NCI-H82 treated with DMSO at 0.1 percent for 48 hours (cell line): ENCODE data around the gene CAPS.

Source experiments
- DNase-seq: peaks from one replicate; lab custom pipeline; 2025; ENCODE audit not compliant: unreplicated experiment; lab: John Stamatoyannopoulos, UW

CAPS gene

DNA sequence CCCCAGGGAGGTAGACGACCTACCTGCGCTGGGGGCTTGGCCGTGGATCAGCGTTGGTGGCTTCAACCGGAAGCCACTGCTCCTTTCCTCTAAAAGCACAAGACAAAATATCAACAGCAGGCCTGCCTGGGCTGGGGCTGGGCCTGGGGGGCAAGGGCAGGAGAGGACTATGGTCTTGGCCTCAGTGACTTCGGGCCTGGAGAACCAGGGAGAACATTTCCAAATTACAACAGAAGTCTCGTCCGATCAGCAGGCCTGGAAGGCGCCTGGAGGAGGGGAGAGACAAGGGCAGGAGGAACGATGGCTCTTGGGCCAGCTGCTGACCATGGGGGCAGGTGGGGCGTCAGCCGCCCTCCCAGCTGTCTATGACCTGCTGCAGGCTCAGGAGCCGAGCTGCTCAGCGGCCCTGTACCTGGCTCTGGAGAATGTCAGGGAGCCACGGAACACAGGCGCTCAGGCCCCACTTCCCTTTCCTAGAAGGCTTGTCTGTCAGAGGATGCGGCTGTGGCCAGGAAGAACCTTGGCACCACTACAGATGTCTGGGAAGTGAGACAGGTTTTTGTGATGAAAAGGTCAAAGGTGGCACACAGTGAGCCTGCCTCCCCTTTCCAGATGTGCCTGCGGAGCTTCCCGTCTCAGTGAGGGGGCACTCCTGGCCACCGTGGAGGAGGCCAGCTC, 19.5 kb downstream of the CAPS start:
- no peak for DNase-seq

DNA sequence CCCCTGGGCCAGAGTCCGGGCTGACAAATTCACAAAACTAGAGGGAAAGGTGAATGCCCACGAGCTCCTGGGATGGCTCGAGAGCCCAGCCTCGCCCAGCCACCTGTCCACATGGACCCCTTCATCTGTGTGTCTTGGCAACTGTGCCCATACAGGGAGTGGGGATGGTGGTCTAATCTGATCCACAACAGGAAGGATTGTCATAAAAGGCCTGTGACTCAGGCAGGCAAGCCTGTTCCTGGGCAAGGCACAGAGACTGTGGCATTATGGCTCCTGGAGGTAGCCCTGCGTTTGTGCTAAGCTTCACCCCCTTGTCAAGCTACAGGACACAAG, 20.0 kb downstream of the CAPS start:
- no peak for DNase-seq

DNA sequence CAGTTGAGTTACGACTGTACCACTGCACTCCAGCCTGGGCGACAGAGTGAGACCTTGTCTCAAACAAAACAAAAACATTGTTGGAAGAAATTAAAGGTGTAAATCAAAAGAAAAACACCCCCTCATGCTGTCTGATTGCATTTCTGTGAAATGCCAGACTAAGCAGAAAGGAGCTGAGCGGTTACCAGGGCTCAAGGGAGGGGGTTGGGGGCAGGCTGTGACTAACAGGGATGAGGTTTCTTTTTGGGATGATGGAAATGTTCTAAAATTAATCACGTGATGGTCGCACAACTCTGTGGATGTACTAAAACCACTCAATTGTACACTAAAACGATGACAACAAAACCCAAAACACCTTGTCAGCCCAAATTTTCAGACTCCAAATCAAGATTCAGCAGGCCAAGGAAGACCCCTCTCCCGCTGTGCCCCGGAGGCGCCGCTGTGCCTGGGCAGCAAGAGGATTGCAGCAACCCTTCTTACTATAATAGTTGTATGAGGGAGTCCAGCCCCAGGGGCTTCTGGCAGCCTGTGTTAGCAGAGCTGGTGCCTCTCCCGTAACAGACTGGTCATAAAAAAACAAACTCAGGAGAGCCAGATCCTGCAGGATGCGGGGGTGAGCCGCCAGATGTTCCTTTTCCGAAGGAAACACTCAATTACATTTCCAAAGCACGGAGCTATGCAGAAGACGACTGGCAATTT, 20.9 kb downstream of the CAPS start:
- DNase-seq: no peak

DNA sequence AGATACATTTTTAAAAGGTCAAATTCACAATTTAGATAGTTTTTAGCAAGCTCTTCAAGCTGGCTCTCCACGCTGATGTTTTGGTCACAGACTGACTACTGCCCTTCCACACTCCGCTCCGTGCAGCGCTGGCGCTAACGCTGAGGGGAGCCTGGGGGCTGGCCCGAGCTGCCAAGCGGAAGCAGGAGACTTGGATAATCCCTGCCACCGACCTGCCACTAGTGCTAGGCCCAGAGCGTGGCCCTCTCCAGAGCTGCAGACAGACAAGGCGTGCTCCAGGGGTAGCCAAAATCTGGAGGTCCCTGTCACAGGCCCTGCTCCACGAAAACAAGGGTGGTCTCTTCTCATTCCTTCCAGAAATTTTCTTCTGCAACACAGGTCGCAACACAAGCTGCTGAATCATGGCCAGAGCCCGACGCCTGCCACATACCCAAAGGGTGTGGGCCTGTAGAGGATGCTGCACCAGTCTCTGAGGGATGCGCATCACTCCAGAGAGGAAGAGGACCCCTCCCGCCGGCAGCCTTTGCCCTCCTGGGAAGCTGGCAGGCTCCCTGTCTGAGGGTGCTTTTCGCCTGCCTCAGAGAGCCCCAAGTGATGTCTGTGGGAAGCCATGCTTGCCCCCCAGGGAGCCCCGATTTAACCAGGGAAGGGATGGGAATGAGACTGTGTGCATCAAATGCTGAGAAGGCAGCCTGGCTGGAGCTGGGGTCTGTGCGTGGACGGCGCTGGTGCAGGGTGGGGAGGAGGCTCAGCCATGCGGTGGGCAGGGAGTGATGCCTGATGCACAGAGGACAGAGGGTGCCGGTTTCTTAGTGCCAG, 21.6 kb downstream of the CAPS start:
- no peak for DNase-seq

DNA sequence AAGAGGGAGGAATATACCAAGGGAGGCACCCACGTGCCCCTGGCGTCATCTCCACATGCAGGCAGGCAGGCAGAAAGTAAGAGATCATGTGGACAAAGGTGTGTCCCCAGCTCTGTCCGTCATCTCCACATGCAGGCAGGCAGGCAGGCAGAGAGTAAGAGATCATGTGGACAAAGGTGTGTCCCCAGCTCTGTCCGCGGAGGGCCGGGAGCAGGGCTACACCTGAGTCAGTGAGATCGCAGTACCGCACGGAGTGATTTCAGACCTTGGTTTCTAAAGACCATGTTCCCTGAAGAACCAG, 22.2 kb downstream of the CAPS start:
- no peak for DNase-seq

DNA sequence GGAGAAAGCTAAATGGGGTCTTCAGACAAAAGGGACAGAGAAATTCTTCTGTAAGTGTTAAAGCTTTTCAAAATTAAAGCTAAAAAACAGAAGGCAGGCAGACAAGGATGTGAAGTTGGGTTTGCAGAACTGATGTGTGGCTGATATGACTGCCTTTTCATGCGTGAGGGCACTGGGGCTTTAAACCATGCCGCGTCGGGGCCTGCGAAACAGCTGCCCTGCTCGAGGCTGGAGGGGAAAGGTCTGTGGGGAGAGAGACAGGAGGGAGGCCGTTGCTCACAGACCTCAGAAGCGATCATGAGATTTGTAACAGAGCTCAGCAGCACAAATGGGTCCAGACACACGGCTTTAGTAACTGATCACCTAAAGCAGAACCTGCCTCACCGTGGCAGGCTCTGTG, 23.5 kb downstream of the CAPS start:
- no peak for DNase-seq

DNA sequence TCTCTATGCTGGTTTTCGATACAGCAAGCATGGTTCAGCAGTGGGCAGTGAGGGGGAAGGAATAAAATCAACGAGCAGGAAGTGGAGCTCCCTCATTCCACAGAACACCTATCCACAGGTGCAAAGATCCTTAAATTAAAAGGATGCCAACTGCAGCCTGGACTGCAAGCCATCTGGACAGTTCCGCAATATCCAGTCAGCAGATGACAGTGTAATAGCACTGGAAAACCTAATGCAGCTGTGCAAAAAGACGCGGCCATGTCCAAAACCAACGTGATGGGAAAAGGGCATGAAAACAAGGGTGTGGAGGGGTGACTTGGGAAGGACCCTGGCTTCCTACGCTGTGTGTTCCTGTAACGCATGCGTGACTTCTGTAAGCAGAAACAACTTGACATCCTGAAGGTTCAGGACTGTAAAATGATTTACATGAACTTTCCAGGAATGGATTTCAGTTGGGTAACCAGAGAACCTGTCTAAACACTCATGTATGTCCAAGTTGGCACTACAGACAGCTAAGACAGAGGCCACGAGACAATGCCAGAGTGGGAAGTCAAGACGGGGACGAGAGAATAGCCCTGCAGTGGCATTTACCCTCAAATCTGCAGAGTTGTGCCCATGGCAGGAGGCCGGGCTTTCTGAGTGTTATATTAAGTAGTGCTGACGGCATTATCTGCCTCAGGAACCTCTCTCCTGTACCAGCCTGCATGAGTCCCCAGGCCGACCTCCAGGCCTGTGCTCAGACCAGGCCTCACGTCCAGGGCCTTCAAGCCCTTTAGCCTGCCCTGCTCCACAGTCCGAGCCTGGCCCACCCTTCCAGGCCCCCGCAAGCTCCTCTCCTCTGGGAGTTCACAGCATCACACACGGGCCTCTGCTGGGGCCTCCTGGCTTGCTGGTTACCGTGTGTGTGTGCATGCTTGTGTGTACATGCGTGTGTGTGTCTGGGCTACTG, 26.5 kb downstream of the CAPS start:
- DNase-seq: no peak

DNA sequence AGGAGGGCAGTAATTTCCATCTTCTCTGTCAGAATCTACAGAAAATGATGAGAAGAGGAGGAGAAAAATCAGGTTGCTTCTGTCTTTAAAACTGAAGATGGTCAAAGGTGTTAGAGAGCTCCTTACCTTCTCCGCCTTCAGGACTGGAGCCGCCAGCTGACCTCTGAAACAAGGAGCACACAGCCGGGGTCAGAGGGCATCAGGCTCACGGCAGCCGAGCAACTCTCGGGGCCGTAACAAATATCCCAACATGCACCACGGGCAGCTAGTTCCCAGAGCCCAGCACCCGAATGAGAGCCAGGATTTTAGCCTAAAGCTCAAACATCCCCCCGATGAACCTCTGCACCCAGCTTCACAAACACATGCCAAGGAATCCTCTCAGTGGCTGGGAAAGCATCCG, 27.6 kb downstream of the CAPS start:
- no peak for DNase-seq

DNA sequence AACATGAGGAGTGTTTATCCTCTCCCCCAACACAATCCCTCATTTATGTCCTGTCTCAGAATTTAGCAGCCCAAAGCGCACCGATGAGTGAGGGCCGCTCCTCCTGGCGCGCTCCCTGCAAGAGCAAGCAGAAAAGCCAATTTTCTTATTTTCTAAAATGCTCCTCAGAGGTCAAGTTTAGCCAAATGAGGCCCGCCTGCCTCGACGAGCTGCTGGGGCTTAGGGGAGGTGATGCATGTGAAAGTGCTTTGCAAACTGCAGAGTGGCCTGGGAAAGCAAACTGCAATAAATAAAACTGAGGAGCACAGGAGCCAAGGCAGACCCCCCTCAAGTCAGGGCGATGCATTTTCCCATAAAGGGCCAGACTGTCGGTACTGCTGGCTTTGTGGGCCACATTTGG, 29.0 kb downstream of the CAPS start:
- DNase-seq: no peak

DNA sequence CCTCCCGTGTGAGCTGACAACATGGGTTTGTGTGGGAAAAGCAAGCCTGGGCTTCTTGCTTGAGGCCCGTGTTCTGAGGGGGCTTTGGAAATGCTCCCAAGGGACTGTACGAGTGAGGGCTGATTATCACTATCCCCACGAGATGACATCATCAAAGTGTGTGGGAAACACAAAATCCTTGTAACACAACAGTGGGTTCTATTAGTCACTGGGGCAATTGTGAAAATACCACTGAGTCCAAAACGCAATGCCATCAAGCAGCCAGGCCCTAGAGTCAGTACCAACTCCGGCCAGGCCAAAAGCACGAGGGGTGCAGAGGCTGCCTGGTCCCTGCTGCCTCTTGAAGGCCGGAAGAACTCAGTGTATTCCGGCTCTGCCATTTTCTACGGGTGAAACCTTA, 29.6 kb downstream of the CAPS start:
- DNase-seq: no peak

DNA sequence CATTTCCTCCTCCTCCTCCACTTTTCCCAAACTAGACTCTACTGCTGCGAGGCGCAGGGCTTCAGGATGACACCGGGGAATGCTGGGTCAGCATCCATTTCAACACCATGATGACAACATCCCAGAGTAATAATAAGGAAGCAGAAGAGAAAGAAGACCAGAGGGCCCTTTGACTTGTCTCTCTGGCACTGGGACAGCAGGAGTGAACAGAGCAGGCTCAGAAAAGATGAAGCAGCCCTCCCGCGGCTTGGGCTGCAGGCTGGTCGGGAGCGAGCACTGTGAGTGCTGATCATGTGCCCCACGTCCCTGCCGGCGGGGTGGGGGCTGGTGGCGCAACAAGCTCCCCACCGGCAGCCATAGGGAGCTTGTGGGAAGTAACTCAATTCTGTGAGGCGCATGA, 33.4 kb downstream of the CAPS start:
- DNase-seq: no peak

DNA sequence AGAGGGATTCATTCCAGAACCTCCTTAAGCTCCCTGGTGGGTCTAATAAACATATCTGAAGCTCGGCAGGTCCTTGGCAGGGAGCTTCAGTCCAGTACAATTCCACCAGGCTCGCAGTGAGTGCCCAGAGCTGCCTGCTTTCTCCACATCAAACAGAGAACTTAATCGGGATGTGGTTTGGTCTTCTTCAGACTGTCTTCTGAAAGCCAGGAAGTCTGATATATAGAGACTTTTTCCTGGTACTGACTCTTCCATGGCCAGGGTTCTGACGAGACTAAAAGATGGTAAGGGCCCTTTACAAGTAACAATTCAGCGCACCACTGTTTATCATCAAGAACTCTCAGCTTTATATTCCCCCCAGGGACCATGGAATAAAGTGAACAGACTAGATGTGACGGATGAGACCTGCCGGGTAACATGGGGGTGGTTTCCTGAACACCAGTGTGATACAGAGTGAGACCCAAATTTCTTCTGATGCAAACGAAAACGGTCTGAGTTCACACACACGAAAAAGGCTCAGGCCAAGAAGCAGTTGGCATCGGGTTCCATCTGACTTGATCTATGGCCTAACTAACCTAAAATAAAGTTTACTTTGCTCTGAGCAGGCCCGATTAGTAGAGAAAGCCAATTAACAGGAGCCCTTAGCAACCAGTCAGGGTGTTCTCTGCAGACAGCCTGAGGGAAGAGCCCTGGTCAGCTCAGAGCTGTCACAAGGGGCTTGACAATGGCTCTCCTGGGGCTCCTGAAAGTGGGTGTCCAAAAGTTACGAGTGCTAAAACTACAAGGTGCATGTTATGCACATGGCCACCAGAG, 34.9 kb downstream of the CAPS start:
- DNase-seq: no peak

DNA sequence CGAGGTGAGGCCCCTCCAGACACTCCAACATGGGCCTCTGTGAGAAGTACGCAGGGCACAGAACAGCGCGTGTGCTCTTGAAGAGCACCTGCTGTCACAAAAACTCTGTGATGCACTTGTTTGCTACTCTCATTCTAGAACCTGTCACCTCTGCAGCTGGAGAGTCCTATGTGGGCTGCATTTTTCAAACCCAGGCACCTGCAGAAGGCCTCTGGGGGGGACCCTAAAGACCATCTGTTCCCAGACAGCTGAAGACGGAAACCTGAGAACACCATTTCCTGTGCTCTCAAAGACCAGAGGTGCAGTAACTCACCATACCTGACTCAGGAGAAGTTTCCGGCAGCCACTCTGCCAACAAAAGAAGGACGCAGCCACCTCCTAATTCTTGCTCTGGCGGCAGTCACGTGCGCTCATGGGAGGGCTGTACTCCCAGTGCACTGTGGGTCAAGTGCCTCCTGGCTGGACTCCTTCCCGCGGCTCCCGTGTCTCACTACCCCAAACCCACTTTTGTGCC, 35.8 kb downstream of the CAPS start:
- DNase-seq: no peak

DNA sequence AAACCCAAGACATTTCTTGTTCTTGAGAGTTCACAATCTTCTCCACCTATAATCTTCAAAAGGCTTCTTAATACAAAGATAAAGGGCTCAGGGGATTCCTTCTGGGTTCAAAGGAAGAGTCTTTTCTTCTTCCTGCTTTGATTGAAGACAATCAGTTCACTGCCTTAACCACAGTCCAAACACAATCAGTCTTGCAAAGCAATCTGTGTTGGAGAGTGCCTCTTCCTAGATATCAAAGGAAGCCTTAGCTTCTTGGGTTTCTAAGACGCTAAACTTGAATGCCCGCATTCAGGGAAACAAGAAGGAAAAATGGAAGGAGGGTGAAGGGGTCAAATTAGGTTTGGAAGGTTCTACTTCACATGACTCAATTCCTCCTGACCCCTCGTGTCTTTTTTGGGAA, 36.7 kb downstream of the CAPS start:
- DNase-seq: no peak

DNA sequence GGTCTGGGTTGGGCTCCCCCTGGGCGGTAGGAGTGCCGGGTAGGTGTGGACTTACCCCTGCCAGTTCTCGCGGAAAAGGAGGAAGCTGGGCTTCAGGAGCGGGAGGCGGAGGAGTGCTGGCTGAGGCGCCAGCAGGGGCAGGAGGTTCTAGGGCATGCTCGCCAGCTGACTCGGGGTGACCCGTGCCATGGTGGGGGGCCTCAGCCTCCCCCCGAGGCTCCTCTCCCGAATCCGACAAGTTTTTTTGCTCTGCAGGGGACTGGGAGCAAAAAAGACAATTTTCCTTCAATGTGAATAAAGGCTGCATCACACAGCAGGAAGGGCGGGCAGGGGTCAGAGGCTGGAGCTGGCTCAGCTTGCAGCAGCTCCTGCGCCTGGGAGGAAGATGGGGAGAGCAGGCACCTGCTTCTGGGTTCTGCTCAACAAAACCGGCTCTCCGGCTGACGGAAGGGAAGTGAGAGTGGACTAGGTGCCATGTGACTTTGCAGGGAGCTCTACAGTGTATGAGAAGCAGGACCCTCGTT, 37.3 kb downstream of the CAPS start:
- no peak for DNase-seq

DNA sequence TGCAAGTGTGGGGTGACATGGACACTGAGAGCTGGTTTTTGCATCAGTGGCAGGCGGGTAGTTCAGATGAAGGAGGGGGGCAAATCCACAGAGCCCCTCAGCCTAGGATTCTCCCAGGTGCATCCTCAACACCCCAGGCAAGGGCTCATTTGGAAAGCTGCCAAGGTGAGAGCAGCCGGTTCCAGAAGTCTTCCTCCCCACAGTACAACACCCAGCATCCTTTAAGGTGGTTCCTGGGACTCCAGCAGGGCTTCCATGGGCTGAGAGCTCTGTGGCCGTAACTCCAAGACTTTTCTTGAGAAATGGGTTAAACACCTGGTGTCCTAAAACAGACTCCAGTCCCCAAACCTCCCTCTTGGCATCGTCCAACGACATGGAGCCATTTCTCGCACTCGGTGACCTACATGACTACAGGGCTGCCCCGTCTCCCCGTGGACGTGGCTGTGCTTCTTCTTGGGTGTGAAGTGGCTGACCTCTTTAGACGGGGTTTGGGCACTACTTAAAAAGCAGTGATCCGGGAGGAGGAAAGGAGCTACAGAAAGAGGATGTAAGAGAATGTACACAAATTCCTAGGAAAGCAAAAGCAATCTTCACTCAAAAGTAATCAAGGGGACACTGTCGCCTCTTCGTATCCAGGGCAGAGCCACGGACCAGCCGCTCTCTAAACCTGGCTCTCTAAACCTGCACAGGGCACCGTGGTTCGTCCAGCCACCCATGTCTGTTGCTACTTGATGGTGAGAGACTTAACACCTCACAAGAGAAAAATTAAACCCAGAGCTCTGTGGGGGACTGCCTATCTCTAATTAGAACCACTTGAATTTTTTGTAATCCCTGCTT, 38.4 kb downstream of the CAPS start:
- DNase-seq: no peak

DNA sequence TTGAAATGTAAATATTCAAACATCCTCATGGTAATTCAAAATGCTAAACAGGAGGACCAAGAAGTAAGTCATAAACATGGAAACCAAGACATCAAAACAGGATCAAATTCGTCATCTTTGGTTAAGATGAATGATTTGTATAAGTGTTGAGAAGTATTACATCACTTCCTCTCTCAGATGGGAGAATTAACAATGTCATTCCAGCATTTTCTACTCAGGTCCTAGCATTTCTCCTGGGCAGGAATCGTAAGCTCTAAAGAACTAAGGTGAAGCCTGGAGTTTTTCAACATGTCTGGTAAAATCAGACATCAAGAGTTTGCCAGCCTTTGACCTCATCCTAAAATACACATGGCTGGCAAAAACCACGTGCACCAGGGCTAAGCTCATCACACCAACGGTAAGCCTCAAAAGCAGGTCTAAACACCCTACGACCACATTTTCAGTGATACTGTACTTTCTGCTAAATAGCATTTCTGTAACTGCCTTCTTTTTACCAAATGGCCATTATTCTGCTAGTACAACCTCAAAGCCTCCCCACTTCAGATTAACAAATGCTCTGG, 39.1 kb downstream of the CAPS start:
- no peak for DNase-seq

DNA sequence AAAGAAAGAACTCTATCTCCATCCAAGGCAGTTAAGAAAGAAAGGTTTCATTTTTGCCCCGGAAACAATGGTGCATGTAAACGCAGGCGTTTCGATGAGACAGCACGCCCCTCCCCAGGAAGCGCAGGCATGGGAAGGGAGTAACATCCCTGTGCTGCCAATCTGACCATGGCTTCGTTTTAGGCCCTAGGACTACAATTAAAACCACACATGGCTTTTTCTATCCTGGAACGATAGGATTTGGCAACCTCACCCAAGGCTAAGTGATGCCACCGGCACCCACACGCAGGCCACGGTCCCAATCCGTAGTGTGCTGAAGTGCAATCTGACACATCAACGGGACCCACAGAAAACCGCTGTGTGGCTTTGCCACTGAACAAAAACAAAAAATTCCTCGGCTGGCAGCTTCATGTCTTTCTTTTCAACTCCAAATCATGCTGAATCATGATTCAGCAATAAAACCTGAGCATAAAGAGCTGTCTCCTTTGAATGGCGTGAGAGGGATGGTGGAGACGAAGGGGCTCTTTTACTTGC, 39.7 kb downstream of the CAPS start:
- no peak for DNase-seq

DNA sequence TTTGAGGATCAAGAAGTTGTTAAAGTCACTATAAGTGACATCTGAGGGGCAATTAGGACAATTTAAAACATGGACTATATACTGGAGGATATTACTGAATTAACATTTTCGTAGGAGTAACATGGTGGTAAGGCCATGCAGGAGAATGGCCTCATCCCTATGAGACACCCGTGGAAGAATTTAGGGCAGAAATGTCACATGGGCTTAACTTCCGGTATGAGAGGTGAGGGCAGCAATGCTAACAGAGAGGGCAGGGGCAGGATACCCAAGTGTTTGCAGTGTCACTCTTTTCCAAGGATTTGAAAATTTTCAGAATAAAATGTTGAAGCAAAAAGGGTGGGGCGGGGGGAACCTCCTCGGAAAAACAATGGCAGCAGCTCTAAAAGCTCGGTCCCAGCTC, 40.2 kb downstream of the CAPS start:
- no peak for DNase-seq
